SK-N-SH treated with all-trans-retinoic acid at 6 μM for 48 hours (cell line): ENCODE data around the gene FHOD1.

ENCODE experiments used
- ATAC-seq: fragments of 200-7000 bp; cut with Tn5 transposase; 3 replicates; pipeline ENCODE4 v1.9.1; 2020; ENCODE audit warnings: mild to moderate bottlenecking, moderate library complexity
- ARNTL ChIP-seq: fragments of 450-650 bp; formaldehyde crosslinking; IDR thresholded peaks from 2 replicates; pipeline ENCODE4 v1.5.0; 2020; ENCODE audit warnings: low read depth, mild to moderate bottlenecking, moderate library complexity, borderline replicate concordance
- BACH2 ChIP-seq: fragments of 250-450 bp; sonication (Bioruptor Pico); IDR thresholded peaks from 2 replicates; pipeline ENCODE4 v1.9.0; 2021; ENCODE audit warnings: mild to moderate bottlenecking, borderline replicate concordance
- CREB5 ChIP-seq: fragments of 250-450 bp; sonication (Bioruptor Pico); IDR thresholded peaks from 2 replicates; pipeline ENCODE4 v1.5.1; 2020; ENCODE audit warnings: low read depth, mild to moderate bottlenecking, moderate library complexity
- CSDC2 ChIP-seq: fragments of 250-450 bp; sonication (Bioruptor Pico); IDR thresholded peaks from 2 replicates; pipeline ENCODE4 v1.5.0; 2020; ENCODE audit warnings: mild to moderate bottlenecking, moderate library complexity
- CSRNP3 ChIP-seq: fragments of 250-450 bp; sonication (Bioruptor Pico); IDR thresholded peaks from 2 replicates; pipeline ENCODE4 v1.5.1; 2021; ENCODE audit warnings: mild to moderate bottlenecking, moderate library complexity
- ESRRG ChIP-seq: fragments of 250-450 bp; sonication (Bioruptor Pico); IDR thresholded peaks from 2 replicates; pipeline ENCODE4 v1.6.1; 2021; ENCODE audit warnings: mild to moderate bottlenecking
- GLIS3 ChIP-seq: fragments of 250-450 bp; sonication (Bioruptor Pico); IDR thresholded peaks from 2 replicates; pipeline ENCODE4 v1.5.0; 2020; ENCODE audit warnings: mild to moderate bottlenecking, moderate library complexity
- ISL1 ChIP-seq: fragments of 250-450 bp; sonication (Bioruptor Pico); IDR thresholded peaks from 2 replicates; pipeline ENCODE4 v2.1.2; 2022; ENCODE audit warnings: mild to moderate bottlenecking, moderate library complexity
- OSR1 ChIP-seq: fragments of 250-450 bp; sonication (Bioruptor Pico); IDR thresholded peaks from 2 replicates; pipeline ENCODE4 v1.8.0; 2022; ENCODE audit warnings: moderate library complexity, mild to moderate bottlenecking, inconsistent platforms
- PATZ1 ChIP-seq: fragments of 250-450 bp; sonication (Bioruptor Pico); IDR thresholded peaks from 2 replicates; pipeline ENCODE4 v1.8.0; 2020; ENCODE audit warnings: mild to moderate bottlenecking, moderate library complexity, borderline replicate concordance
- POU6F1 ChIP-seq: fragments of 250-450 bp; sonication (Bioruptor Pico); IDR thresholded peaks from 2 replicates; pipeline ENCODE4 v1.8.0; 2021; ENCODE audit warnings: low read depth, mild to moderate bottlenecking, moderate library complexity, borderline replicate concordance
- PPARA ChIP-seq: fragments of 250-450 bp; sonication (Bioruptor Pico); IDR thresholded peaks from 2 replicates; pipeline ENCODE4 v1.5.0; 2020; ENCODE audit warnings: mild to moderate bottlenecking, borderline replicate concordance
- RARB ChIP-seq: fragments of 250-450 bp; sonication (Bioruptor Pico); IDR thresholded peaks from 2 replicates; pipeline ENCODE4 v1.8.0; 2021; ENCODE audit warnings: mild to moderate bottlenecking, moderate library complexity
- SNAI2 ChIP-seq: fragments of 250-450 bp; sonication (Bioruptor Pico); IDR thresholded peaks from 2 replicates; pipeline ENCODE4 v1.5.0; 2020; ENCODE audit warnings: mild to moderate bottlenecking, moderate library complexity
- TCF4 ChIP-seq: fragments of 250-450 bp; sonication (Bioruptor Pico); IDR thresholded peaks from 2 replicates; pipeline ENCODE4 v1.8.0; 2021; ENCODE audit warnings: mild to moderate bottlenecking, moderate library complexity, borderline replicate concordance
- TOX ChIP-seq: fragments of 250-450 bp; sonication (Bioruptor Pico); IDR thresholded peaks from 2 replicates; pipeline ENCODE4 v1.8.0; 2021; ENCODE audit warnings: mild to moderate bottlenecking, moderate library complexity, borderline replicate concordance
- TSHZ2 ChIP-seq: fragments of 250-450 bp; sonication (Bioruptor Pico); IDR thresholded peaks from 2 replicates; pipeline ENCODE4 v1.5.0; 2020; ENCODE audit warnings: mild to moderate bottlenecking, moderate library complexity
- ZC3H10 ChIP-seq: fragments of 250-450 bp; sonication (Bioruptor Pico); IDR thresholded peaks from 2 replicates; pipeline ENCODE4 v1.5.1; 2021; ENCODE audit warnings: mild to moderate bottlenecking, moderate library complexity
- ZFP3 ChIP-seq: fragments of 250-450 bp; sonication (Bioruptor Pico); IDR thresholded peaks from 2 replicates; pipeline ENCODE4 v1.5.0; 2020; ENCODE audit warnings: mild to moderate bottlenecking, moderate library complexity
- ZFP30 ChIP-seq: fragments of 450-650 bp; formaldehyde crosslinking; IDR thresholded peaks from 2 replicates; pipeline ENCODE4 v1.5.0; 2022; ENCODE audit warnings: mild to moderate bottlenecking, moderate library complexity
- ZNF565 ChIP-seq: fragments of 450-650 bp; formaldehyde crosslinking; conservative IDR thresholded peaks from 2 replicates; pipeline ENCODE4 v1.5.0; 2020; ENCODE audit warnings: low read depth, mild to moderate bottlenecking, moderate library complexity
- ZNF70 ChIP-seq: fragments of 450-650 bp; formaldehyde crosslinking; IDR thresholded peaks from 2 replicates; pipeline ENCODE4 v1.5.0; 2020; ENCODE audit warnings: mild to moderate bottlenecking, moderate library complexity
- ZNF8 ChIP-seq: fragments of 450-650 bp; formaldehyde crosslinking; IDR thresholded peaks from 2 replicates; pipeline ENCODE4 v1.5.0; 2020; ENCODE audit warnings: mild to moderate bottlenecking, moderate library complexity

Gene FHOD1

GRCh38 chr16:67291461-67291860 is 44.2 kb upstream of the FHOD1 start:
- TF ChIP-seq OSR1 (CRISPR knock-in tag) (no peak), BACH2 (CRISPR knock-in tag) (no peak), POU6F1 (CRISPR knock-in tag) (no peak), PPARA (CRISPR knock-in tag) (no peak), ZNF565 (CRISPR knock-in tag) (no peak), PATZ1 (CRISPR knock-in tag) (no peak), CREB5 (no peak), ZNF70 (no peak), ZFP3 (CRISPR knock-in tag) (no peak), ISL1 (CRISPR knock-in tag) (no peak), TCF4 (no peak), ARNTL (CRISPR knock-in tag) (no peak), CSRNP3 (CRISPR knock-in tag) (no peak), ZC3H10 (CRISPR knock-in tag) (no peak), TOX (CRISPR knock-in tag) (no peak), ZNF8 (no peak), CSDC2 (CRISPR knock-in tag) (no peak)

GRCh38 chr16:67287960-67288359 is 40.7 kb upstream of the FHOD1 start:
- TF ChIP-seq ESRRG: no peak
- no peak for TF ChIP-seq CREB5
- TF ChIP-seq ZNF8: no peak
- TF ChIP-seq TSHZ2 (CRISPR knock-in tag): no peak
- TF ChIP-seq CSDC2 (CRISPR knock-in tag): no peak
- TF ChIP-seq RARB (CRISPR knock-in tag): no peak
- no peak for TF ChIP-seq SNAI2 (CRISPR knock-in tag)
- no peak for TF ChIP-seq ZNF565 (CRISPR knock-in tag)
- no peak for TF ChIP-seq ARNTL (CRISPR knock-in tag)
- no peak for TF ChIP-seq ZFP3 (CRISPR knock-in tag)
- TF ChIP-seq TCF4: no peak
- TF ChIP-seq BACH2 (CRISPR knock-in tag): no peak
- no peak for TF ChIP-seq ZFP30
- no peak for TF ChIP-seq CSRNP3 (CRISPR knock-in tag)
- TF ChIP-seq GLIS3 (CRISPR knock-in tag): no peak

More at GRCh38 chr16:67291461-67291860, 44.2 kb upstream of the FHOD1 start:
- no peak for ATAC-seq

More at GRCh38 chr16:67287960-67288359, 40.7 kb upstream of the FHOD1 start:
- no peak for ATAC-seq
